Lower leg skin (tissue), 4 donors: ENCODE results near the gene AXL. TPM values are rescaled to one million over a fixed set of nuclear protein-coding genes. Genes with fewer than 3 reads are reported as not detected.

ENCODE experiments used
- DNase-seq, 2 donors: peaks; one replicate each; pipeline ENCODE4 v3.0.0-alpha.2; 2019; ENCODE audit warnings: low spot score in 2 of 2
- H3K4me3 ChIP-seq: fragments of 200-600 bp; sonication (generic); 2 replicates; pipeline ENCODE4 v1.5.1; 2017; ENCODE audit warnings: mild to moderate bottlenecking, low read depth; ENCODE audit not compliant: poor library complexity, severe bottlenecking
- POLR2A ChIP-seq, 2 donors: fragments of 450-650 bp; IDR thresholded peaks; one replicate each; pipeline ENCODE4 v1.6.1; 2016 to 2017; ENCODE audit warnings: antibody characterized with exemption in 2 of 2, mild to moderate bottlenecking in 1 of 2, moderate library complexity in 1 of 2
- WGBS, 2 donors: methylation state at CpG; one replicate each; pipeline ENCODE4 v1.1.5; 2018; 5-methylcytosine and 5-hydroxymethylcytosine counted together
- intact Hi-C: fragments of 100-400 bp; cut with DNase I; formaldehyde crosslinking; loops from one replicate; pipeline ENCODE4 v1.15.0; 2023; ENCODE audit warnings: low total_unique reads
- total RNA-seq, 4 donors: library from RNA; depleted of rRNA; stranded (reverse); fragments of >200 nt; gene quantifications; one replicate each; pipeline ENCODE4 v1.1.0, GENCODE V29; 2016
- TF ChIP-seq, protein P1 (sequence below), 3 donors: fragments of 450-650 bp; IDR thresholded peaks; one replicate each; pipeline ENCODE4 v1.5.1; 2016; ENCODE audit warnings: antibody characterized with exemption in 3 of 3, mild to moderate bottlenecking in 3 of 3, moderate library complexity in 2 of 3

Gene AXL
- total RNA-seq, 4 donors from 2014 or later: 17.3 to 86.2 (median 56.7) TPM

DNA sequence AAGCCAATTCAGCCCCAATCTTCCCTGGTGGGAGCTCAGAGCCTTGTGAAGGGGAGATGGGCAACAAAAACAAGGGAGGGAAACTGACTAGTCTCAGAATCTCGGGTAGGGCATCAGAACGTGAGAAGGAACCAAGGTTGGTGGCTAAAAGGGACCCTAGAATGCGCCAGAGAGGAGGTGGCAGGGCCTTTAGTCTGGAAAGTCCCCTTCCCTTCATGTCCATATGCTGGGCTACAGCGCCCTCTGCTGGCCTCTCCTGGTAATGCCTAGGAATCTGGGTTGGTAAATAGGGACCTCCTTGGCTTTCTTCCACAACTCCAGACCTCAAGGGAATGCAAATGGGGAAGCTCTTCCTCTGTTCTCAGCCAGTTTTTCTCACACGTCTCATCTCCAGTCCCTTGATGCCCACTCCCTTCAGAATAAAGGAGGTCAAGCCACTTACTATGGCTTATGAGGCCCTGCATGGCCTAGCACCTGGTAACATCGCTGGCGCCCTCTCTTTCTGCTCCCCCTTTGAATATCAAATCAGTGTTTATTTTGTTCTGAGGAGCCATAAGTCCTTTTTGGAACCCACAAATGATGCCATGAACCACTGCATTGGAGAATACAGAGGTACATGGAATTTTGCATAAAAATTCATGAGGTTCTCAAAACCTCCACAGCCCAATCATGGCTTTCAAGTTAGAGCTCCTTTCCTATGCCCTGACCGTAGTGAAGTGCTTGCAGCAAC, 89.6 kb downstream of the AXL start:
- 18 to 19% methylated on average over 8 of the region's 8 CpGs for WGBS, 2 donors
- TF ChIP-seq, protein P1, sequence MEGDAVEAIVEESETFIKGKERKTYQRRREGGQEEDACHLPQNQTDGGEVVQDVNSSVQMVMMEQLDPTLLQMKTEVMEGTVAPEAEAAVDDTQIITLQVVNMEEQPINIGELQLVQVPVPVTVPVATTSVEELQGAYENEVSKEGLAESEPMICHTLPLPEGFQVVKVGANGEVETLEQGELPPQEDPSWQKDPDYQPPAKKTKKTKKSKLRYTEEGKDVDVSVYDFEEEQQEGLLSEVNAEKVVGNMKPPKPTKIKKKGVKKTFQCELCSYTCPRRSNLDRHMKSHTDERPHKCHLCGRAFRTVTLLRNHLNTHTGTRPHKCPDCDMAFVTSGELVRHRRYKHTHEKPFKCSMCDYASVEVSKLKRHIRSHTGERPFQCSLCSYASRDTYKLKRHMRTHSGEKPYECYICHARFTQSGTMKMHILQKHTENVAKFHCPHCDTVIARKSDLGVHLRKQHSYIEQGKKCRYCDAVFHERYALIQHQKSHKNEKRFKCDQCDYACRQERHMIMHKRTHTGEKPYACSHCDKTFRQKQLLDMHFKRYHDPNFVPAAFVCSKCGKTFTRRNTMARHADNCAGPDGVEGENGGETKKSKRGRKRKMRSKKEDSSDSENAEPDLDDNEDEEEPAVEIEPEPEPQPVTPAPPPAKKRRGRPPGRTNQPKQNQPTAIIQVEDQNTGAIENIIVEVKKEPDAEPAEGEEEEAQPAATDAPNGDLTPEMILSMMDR (IDR thresholded peaks at IDR 0.05): peak in 1 of 3 donors; percentile 98
- TF ChIP-seq POLR2A (IDR thresholded peaks at IDR 0.05): no peak
- intact Hi-C loops: loop anchor here (5.0 kb wide), 1 partner anchor 106 kb away; no protein-coding TSS in a partner anchor
- peak; percentile 95 to 99 for DNase-seq
- no peak overlapping the region for H3K4me3 ChIP-seq

DNA sequence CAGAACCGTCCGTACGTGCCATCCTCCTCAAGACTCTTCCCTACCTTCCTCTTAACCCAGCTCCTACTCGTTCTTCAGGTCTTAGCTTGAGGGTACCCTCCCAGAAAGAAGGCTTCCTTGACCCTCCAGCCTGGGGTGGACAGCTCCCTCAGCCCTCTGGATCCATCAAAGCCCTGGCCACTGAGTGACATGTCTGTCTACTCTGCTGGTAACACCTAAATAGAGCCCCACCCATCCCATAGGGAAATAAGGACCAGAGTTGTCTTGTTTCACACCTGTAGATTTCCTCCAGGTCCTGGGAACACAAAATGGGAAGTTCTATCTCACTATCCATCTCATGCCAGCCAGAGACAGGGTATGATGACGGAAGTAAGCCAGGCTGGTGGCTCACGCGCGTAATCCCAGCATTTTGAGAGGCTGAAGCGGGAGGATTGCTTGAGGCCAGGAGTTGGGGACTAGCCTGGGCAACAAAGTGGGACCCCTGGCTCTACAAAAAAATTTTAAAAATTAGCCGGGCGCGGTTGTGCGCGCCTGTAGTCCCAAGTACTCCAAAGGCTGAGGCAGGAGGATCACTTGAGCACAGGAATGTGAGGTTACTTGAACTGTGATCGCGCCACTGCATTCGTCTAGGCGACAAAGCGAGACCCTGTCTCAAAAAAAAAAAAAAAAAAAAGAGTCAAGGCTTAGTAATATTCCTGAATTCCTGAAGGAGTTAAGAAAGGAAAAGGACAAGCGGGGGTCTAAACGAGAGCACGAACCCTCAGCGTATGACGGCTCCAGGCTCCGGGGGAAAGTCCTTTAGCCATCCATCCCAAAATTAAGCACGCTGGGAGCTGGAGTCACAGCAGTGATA, 90.4 kb downstream of the AXL start:
- 3 to 7% methylated on average over 26 of the region's 26 CpGs for WGBS, 2 donors
- H3K4me3 ChIP-seq: peak overlapping the region; percentile 50
- intact Hi-C loops: loop anchor here (2.0 to 5.0 kb wide), 2 partner anchors 107 to 647 kb away; no protein-coding TSS in a partner anchor
- TF ChIP-seq POLR2A (IDR thresholded peaks at IDR 0.05): no peak
- TF ChIP-seq, protein P1 (IDR thresholded peaks at IDR 0.05): no peak
- peak in 1 of 2 donors; percentile 41 for DNase-seq

DNA sequence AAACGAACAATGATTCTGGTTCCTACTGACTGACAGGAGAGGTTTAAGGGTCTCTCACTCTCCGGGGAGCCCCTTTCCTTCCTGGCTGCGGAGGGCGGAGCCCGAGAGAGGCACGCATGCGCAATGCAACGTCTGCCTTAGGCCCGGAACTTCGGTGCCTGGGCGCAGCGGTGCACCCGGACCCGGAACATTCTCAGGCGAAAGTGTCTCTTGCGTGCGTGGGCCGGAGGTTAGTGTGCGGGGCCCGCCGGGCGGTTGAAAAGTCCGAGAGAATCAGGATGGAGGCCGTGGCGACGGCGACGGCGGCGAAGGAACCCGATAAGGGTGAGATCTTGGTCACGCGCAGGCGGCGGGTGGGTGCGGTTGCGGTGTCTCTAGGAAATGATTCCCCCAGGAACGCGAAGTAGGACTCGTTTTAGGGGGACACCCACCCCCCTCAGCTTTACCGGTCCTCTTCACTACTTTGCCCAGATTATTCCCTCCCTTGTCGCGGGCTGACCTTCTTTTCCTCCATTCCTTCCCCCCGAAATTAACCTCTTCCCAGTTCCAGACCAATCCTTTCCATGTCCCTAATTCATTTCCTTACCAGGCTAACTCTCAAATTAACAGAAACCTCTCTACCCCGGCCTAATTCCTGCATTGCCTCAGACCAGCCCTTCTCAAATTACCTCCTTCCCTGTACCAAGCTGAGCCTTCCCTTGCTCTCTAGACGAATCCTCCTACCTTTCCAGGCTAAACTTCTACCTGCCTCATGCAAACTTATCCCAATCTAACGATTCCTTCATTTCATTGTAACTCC, 91.2 kb downstream of the AXL start, which contains the start of gene CCDC97:
TSS of gene CCDC97 (plus strand) at position 140 of the 799 bp plus-strand sequence. CDS start at position 279, 139 bp downstream.
- WGBS, 2 donors: 0 to 1% methylated on average over 47 of the region's 47 CpGs
- DNase-seq: peak; percentile 78 to 97
- peak within 1 kb of the TSS; percentile 50 for H3K4me3 ChIP-seq
- TF ChIP-seq POLR2A (IDR thresholded peaks at IDR 0.05): peak in 1 of 2 donors; percentile 44
- TF ChIP-seq, protein P1 (IDR thresholded peaks at IDR 0.05): peak in 1 of 3 donors; percentile 4
- intact Hi-C loops: loop anchor here (2.0 kb wide), 1 partner anchor 647 kb away; no protein-coding TSS in a partner anchor

DNA sequence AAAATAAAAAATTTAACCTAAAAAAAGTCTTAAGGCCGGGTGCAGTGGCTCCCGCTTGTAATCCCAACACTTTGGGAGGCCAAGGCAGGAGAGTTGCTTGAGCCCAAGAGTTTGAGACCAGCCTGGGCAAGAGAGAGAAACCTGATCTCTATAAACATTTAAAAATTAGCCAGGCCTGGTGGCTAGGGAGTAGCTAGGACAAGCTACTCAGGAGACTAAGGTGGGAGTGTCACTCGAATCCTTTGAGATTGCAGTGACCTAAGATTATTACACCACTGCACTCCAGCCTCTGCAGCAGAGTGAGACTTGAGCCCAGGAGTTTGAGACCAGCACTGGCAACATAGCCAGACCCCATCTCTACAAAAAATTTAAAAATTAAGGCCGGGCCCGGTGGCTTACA, 92.0 kb downstream of the AXL start:
- WGBS, 2 donors: 49 to 57% methylated on average over 5 of the region's 5 CpGs
- TF ChIP-seq, protein P1 (IDR thresholded peaks at IDR 0.05): no peak
- TF ChIP-seq POLR2A (IDR thresholded peaks at IDR 0.05): no peak
- no peak overlapping the region for H3K4me3 ChIP-seq
- intact Hi-C loops: loop anchor here (2.0 kb wide), 1 partner anchor 648 kb away; no protein-coding TSS in a partner anchor
- DNase-seq: no peak

Other genes with a start within 250 kb of the AXL start
- 1 to 10 TPM in 1 of 4 donors, under 1 TPM in 1, not detected in 2; 0.13 to 3.7 TPM for gene CYP2B6, start 227.9 kb upstream of the AXL start, total RNA-seq
- gene CYP2A13, start 130.8 kb upstream of the AXL start, total RNA-seq: not detected
- not detected for gene CYP2F1, start 104.8 kb upstream of the AXL start, total RNA-seq
- 1 to 10 TPM in 3 of 4 donors, under 1 TPM in 1; 0.49 to 3.8 (median 1.9) TPM for gene CYP2S1, start 26.0 kb upstream of the AXL start, total RNA-seq
- 100 to 1,000 TPM; 130 to 196 (median 152) TPM for gene HNRNPUL1, start 45.1 kb downstream of the AXL start, total RNA-seq
- 10 to 100 TPM; 11.6 to 19.6 (median 13.7) TPM for gene CCDC97, start 90.9 kb downstream of the AXL start, total RNA-seq
- 10 to 100 TPM; 11.4 to 26.9 (median 22.2) TPM for gene TGFB1, start 134.7 kb downstream of the AXL start, total RNA-seq
- 1 to 10 TPM; 1.7 to 3.7 (median 2.5) TPM for gene B9D2, start 144.9 kb downstream of the AXL start, total RNA-seq
- 100 to 1,000 TPM in 1 of 4 donors, 10 to 100 TPM in 3; 25.4 to 115 (median 54.9) TPM for gene TMEM91, start 157.3 kb downstream of the AXL start, total RNA-seq
- gene EXOSC5, start 178.1 kb downstream of the AXL start, total RNA-seq: 10 to 100 TPM; 28.6 to 34.5 (median 28.9) TPM
- 100 to 1,000 TPM in 1 of 4 donors, 10 to 100 TPM in 3; 64.3 to 116 (median 70.1) TPM for gene BCKDHA, start 178.6 kb downstream of the AXL start, total RNA-seq
- gene B3GNT8, start 208.2 kb downstream of the AXL start, total RNA-seq: 10 to 100 TPM in 3 of 4 donors, 1 to 10 TPM in 1; 9.2 to 33.3 (median 16.7) TPM
- gene DMAC2, start 220.7 kb downstream of the AXL start, total RNA-seq: 10 to 100 TPM; 34.8 to 49.8 (median 35.7) TPM
- gene ERICH4, start 223.9 kb downstream of the AXL start, total RNA-seq: not detected